GM12878 (cell line): ENCODE results near the gene RAB10. TPM values are rescaled to one million over a fixed set of nuclear protein-coding genes. Genes with fewer than 3 reads are reported as not detected.
"Not testable (repeated sequence)": the region's sequence is repeated elsewhere in the genome, so short reads cannot be mapped to it uniquely, and the experiment has no call there.

Experiments used
- ATAC-seq: fragments of 200-7000 bp; cut with Tn5 transposase; 3 replicates; pipeline ENCODE4 v1.9.1; 2020; ENCODE audit warnings: mild to moderate bottlenecking, moderate library complexity
- BruUV-seq: library from RNA; stranded (reverse); fragments of 400-500 nt; replicated peaks from 2 replicates; lab custom pipeline; 2021; lab: Mats Ljungman, UMichigan
- CTCF ChIA-PET: fragments of 300-600 bp; sonication (Branson Sonifier 250); formaldehyde crosslinking; extraction: SDS; loops from one replicate; lab custom pipeline; 2021; ENCODE audit warnings: inconsistent platforms; lab: Yijun Ruan, JAX
- POLR2A ChIA-PET: fragments of 350-600 bp; formaldehyde crosslinking; extraction: SDS; loops from one replicate; lab custom pipeline; 2021; ENCODE audit warnings: inconsistent platforms; lab: Charles Lee
- RAD21 ChIA-PET: fragments of 300-600 bp; sonication (Branson Sonifier 250); formaldehyde crosslinking; loops from one replicate; lab custom pipeline; 2023; ENCODE audit warnings: antibody characterized with exemption; ENCODE audit not compliant: unreplicated experiment; lab: Charles Lee
- SMC1A ChIA-PET: fragments of 300-600 bp; sonication (Branson Sonifier 250); formaldehyde crosslinking; loops from one replicate; lab custom pipeline; 2023; ENCODE audit not compliant: unreplicated experiment, uncharacterized antibody; lab: Charles Lee
- DNase-seq: peaks from one replicate; pipeline ENCODE4 v3.0.0-alpha.2; 2011; ENCODE audit warnings: low read depth, low spot score
- FAIRE-seq: peaks from 3 replicates; lab custom pipeline; 2011; peaks lifted over from hg19 to GRCh38; lab: Jason Lieb, UNC
- H2AFZ ChIP-seq: 2 replicates; pipeline ENCODE4 v1.6.0; 2011; ENCODE audit warnings: low read depth, low read length, control low read depth; ENCODE audit not compliant: control insufficient read depth
- H3K27ac ChIP-seq: 2 replicates; pipeline ENCODE4 v1.5.1; 2011; ENCODE audit warnings: control low read depth; ENCODE audit not compliant: control insufficient read depth, insufficient read depth
- H3K27me3 ChIP-seq, 2 experiments: replicated peaks in 1 of 2; 2 replicates each; pipeline versions ENCODE4 v1.6.0 to v1.6.1; 2011; ENCODE audit warnings: low read length in 1 of 2; ENCODE audit not compliant: control insufficient read depth in 2 of 2, insufficient read depth in 2 of 2
- H3K36me3 ChIP-seq, 2 experiments: 2 replicates each; pipeline ENCODE4 v1.5.1; 2011; ENCODE audit warnings: low read length in 1 of 2; ENCODE audit not compliant: control insufficient read depth in 2 of 2, insufficient read depth in 2 of 2
- H3K4me1 ChIP-seq: 2 replicates; pipeline ENCODE4 v1.6.1; 2011; ENCODE audit warnings: mild to moderate bottlenecking, low read length, moderate library complexity, mixed read lengths; ENCODE audit not compliant: control insufficient read depth, insufficient read depth
- H3K4me2 ChIP-seq: 2 replicates; pipeline ENCODE4 v1.6.0; 2011; ENCODE audit warnings: control low read depth; ENCODE audit not compliant: control insufficient read depth, insufficient read depth
- H3K4me3 ChIP-seq: fragments of 200-600 bp; sonication (generic); 2 replicates; pipeline ENCODE4 v1.5.1; 2016
- H3K79me2 ChIP-seq: 2 replicates; pipeline ENCODE4 v1.6.0; 2011; ENCODE audit warnings: low read length; ENCODE audit not compliant: control insufficient read depth, insufficient read depth
- H3K9ac ChIP-seq: 2 replicates; pipeline ENCODE4 v1.8.0; 2011; ENCODE audit warnings: low read length, control low read depth, mixed read lengths; ENCODE audit not compliant: control insufficient read depth, insufficient read depth
- H3K9me3 ChIP-seq: replicated peaks from 3 replicates; pipeline ENCODE4 v1.5.1; 2011; ENCODE audit warnings: mild to moderate bottlenecking, low read length; ENCODE audit not compliant: control insufficient read depth, insufficient read depth
- H4K20me1 ChIP-seq: 2 replicates; pipeline ENCODE4 v1.6.0; 2011; ENCODE audit not compliant: control insufficient read depth, insufficient read depth
- CTCF ChIP-seq, 3 experiments: IDR thresholded peaks in 2 of 3; conservative IDR thresholded peaks in 1 of 3; 2 replicates each; pipeline ENCODE4 v1.5.1; 2011; ENCODE audit warnings: low read depth in 3 of 3, low read length in 3 of 3, mild to moderate bottlenecking in 3 of 3, control low read depth in 2 of 3, moderate library complexity in 2 of 3, inconsistent platforms in 1 of 3, mixed read lengths in 1 of 3; ENCODE audit not compliant: control insufficient read depth in 2 of 3, insufficient read depth in 1 of 3; ENCODE audit errors: extremely low read depth in 1 of 3
- EGR1 ChIP-seq, 2 experiments: IDR thresholded peaks; 1 replicate in 1 of 2; 2 replicates in 1 of 2; pipeline ENCODE4 v1.6.1; 2011 to 2012; ENCODE audit warnings: low read depth in 2 of 2, low read length in 2 of 2, borderline replicate concordance in 1 of 2, mild to moderate bottlenecking in 1 of 2, moderate library complexity in 1 of 2
- FOXM1 ChIP-seq: IDR thresholded peaks from 2 replicates; pipeline ENCODE4 v1.6.1; 2012; ENCODE audit warnings: low read depth, mild to moderate bottlenecking, inconsistent platforms, low read length, moderate library complexity
- HDAC6 ChIP-seq: fragments of 200-600 bp; sonication (generic); IDR thresholded peaks from one replicate; pipeline ENCODE4 v1.8.0; 2017; ENCODE audit warnings: antibody characterized with exemption; ENCODE audit not compliant: unreplicated experiment
- IRF3 ChIP-seq: fragments of 450-650 bp; IDR thresholded peaks from 2 replicates; pipeline ENCODE4 v1.6.1; 2014; ENCODE audit warnings: mild to moderate bottlenecking
- MLLT1 ChIP-seq: fragments of 450-650 bp; IDR thresholded peaks from 2 replicates; pipeline ENCODE4 v1.6.1; 2016; ENCODE audit warnings: mild to moderate bottlenecking
- MYC ChIP-seq: IDR thresholded peaks from 2 replicates; pipeline ENCODE4 v1.6.1; 2011; ENCODE audit warnings: mild to moderate bottlenecking, low read length, moderate library complexity, inconsistent platforms; ENCODE audit not compliant: insufficient read depth, insufficient replicate concordance, insufficient read length, severe bottlenecking
- PAX5 ChIP-seq: IDR thresholded peaks from 2 replicates; pipeline ENCODE4 v1.6.1; 2011; ENCODE audit warnings: low read depth, low read length, borderline replicate concordance
- SRF ChIP-seq, 2 experiments: IDR thresholded peaks; 2 replicates each; pipeline ENCODE4 v1.6.1; 2011; ENCODE audit warnings: low read depth in 2 of 2, low read length in 2 of 2, mild to moderate bottlenecking in 1 of 2, moderate library complexity in 1 of 2
- WGBS: methylation state at CpG from one replicate; pipeline ENCODE4 v1.1.6; 2016; ENCODE audit warnings: low lambda C conversion rate; ENCODE audit not compliant: insufficient replicate concordance, insufficient coverage; ENCODE audit errors: missing lambda C conversion rate; 5-methylcytosine and 5-hydroxymethylcytosine counted together
- in situ Hi-C: fragments of 300-500 bp; cut with MboI; formaldehyde crosslinking; loops from 9 replicates; pipeline ENCODE4 v1.14.3; 2018; ENCODE audit warnings: mixed read lengths
- intact Hi-C: fragments of 100-400 bp; cut with micrococcal nuclease; formaldehyde crosslinking; loops from one replicate; pipeline ENCODE4 v1.14.2; 2022; ENCODE audit not compliant: unreplicated experiment
- polyA plus RNA-seq, 11 experiments: library from polyadenylated mRNA; depleted of rRNA in 4 of 11; unstranded in 6 of 11; stranded (reverse) in 5 of 11; fragments of >200 nt; fragmentation: Nextera tagmentation in 4 of 11; fragmentation: Illumina TruSeq in 1 of 11; extraction: Ambion mirVana in 4 of 11; extraction: Trizol in 1 of 11; gene quantifications; 1 replicate in 1 of 11; 2 replicates in 10 of 11; pipeline versions ENCODE4 v1.2.1 to v1.2.3, GENCODE V29; 2011 to 2016; ENCODE audit warnings: inconsistent platforms in 2 of 11, missing spikeins in 2 of 11, low read depth in 1 of 11
- total RNA-seq, 4 experiments: library from RNA; depleted of rRNA in 3 of 4; stranded (reverse); fragments of >200 nt in 3 of 4; fragmentation: Illumina TruSeq in 1 of 4; extraction: Trizol in 1 of 4; gene quantifications; 2 replicates each; pipeline versions ENCODE4 v1.2.1 to v1.2.3, GENCODE V29; 2013 to 2021

RAB10 gene
- total and polyA plus RNA-seq, 10 of the 15 experiments (the other 5 are each of a cell fraction or from before 2014, with no cell fraction given): 13.3 to 109 (median 82.0) TPM

- TF ChIP-seq CTCF (IDR thresholded peaks at IDR 0.05 in 2 of 3, conservative IDR thresholded peaks at IDR 0.05 in 1 of 3; ENCODE audit: control insufficient read depth in 2 of 3, extremely low read depth in 1 of 3, insufficient read depth in 1 of 3, low read depth in 3 of 3, low read length in 3 of 3) (no peak), FOXM1 (no peak), SRF (IDR thresholded peaks at IDR 0.05; ENCODE audit: low read depth in 2 of 2, low read length in 2 of 2) (no peak), HDAC6 (no peak), MYC (no peak), MLLT1 (no peak), IRF3 (no peak), PAX5 (no peak), EGR1 (IDR thresholded peaks at IDR 0.05; ENCODE audit: borderline replicate concordance in 1 of 2, low read depth in 2 of 2, low read length in 2 of 2) (no peak)
Measured at GRCh38 chr2:26103752-26104151, 69.9 kb downstream of the RAB10 start (continued).

- FAIRE-seq, RAD21 ChIA-PET, H2AFZ ChIP-seq, H3K27me3 ChIP-seq, H3K4me1 ChIP-seq, BruUV-seq, H3K4me3 ChIP-seq, DNase-seq, H3K4me2 ChIP-seq, SMC1A ChIA-PET, POLR2A ChIA-PET, H4K20me1 ChIP-seq, H3K9ac ChIP-seq, H3K9me3 ChIP-seq, ATAC-seq, in situ Hi-C loops, intact Hi-C loops, H3K27ac ChIP-seq: not testable (repeated sequence)
- WGBS: over 99% methylated on average over 6 of the region's 6 CpGs
- CTCF ChIA-PET: interaction anchor here (0.9 kb wide), 1 partner anchor 20 kb away, joined by 5 read pairs; no protein-coding TSS in a partner anchor
- Histone ChIP-seq H3K36me3 (peaks cover 6 to 31% of the 10 kb centered on the region in 2 experiments), H3K79me2 (peaks cover 12% of the 10 kb centered on the region)
Measured at GRCh38 chr2:26108701-26109100, 74.8 kb downstream of the RAB10 start.
